Cardiac muscle cell (in vitro differentiated cells and primary cell): ENCODE data around the gene CHN2. TPM values are rescaled to one million over a fixed set of nuclear protein-coding genes. Genes with fewer than 3 reads are reported as not detected.

Experiments
- DNase-seq, 2 donors: peaks; one replicate each; pipeline versions ENCODE4 v3.0.0 to v3.0.0-alpha.2; 2010 to 2017; ENCODE audit warnings: low read depth in 1 of 2, low spot score in 1 of 2
- H3K27ac ChIP-seq: fragments of 200-600 bp; sonication (generic); 2 replicates; pipeline ENCODE4 v1.5.1; 2016
- H3K27me3 ChIP-seq: fragments of 200-600 bp; sonication (generic); 2 replicates; pipeline ENCODE4 v1.6.0; 2016; ENCODE audit warnings: control low read depth
- H3K36me3 ChIP-seq: fragments of 200-600 bp; sonication (generic); 2 replicates; pipeline ENCODE4 v1.5.1; 2016; ENCODE audit warnings: control low read depth
- H3K4me1 ChIP-seq: fragments of 200-600 bp; sonication (generic); 2 replicates; pipeline ENCODE4 v1.8.1; 2017; ENCODE audit warnings: low read depth, mild to moderate bottlenecking, mixed run types
- H3K4me3 ChIP-seq: fragments of 200-600 bp; sonication (generic); 2 replicates; pipeline ENCODE4 v1.5.1; 2016; ENCODE audit warnings: mild to moderate bottlenecking
- H3K9me3 ChIP-seq: fragments of 200-600 bp; sonication (generic); 2 replicates; pipeline ENCODE4 v1.5.1; 2017; ENCODE audit warnings: low read depth, mild to moderate bottlenecking, control low read depth
- polyA plus RNA-seq: library from polyadenylated mRNA; unstranded; fragments of >200 nt; fragmentation: Nextera tagmentation; extraction: Ambion mirVana; gene quantifications from 2 replicates; pipeline ENCODE4 v1.2.1, GENCODE V29; 2016
- total RNA-seq: library from RNA; depleted of rRNA; stranded (reverse); fragments of >200 nt; gene quantifications from 2 replicates; pipeline ENCODE4 v1.2.3, GENCODE V29; 2016
- TF ChIP-seq, protein P1 (sequence below): IDR thresholded peaks from 2 replicates; pipeline ENCODE4 v1.5.1; 2012; ENCODE audit warnings: low read depth, mild to moderate bottlenecking, low read length

The CHN2 gene
- total and polyA plus RNA-seq, 2 experiments from 2014 or later = 16.0 to 30.5 TPM

DNA sequence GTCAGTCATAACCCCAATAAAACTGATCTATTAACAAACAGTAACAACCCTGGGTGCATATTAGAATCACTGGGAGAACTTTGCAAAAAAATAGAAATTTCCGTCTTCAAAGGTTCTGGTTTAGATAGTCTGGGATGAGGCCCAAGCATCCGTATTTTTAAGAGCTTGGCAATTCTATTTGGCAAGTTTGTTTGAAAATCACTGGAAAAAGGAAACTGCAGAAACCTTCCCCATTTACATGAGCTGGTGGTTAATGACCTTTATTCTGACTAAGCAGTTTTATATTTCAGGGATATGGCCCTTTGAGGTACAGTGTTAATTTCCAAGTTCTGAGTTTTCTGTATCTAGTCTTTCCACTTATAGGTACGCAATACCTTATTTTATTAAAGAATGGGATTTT, 253.3 kb downstream of the CHN2 start:
- TF ChIP-seq, protein P1, sequence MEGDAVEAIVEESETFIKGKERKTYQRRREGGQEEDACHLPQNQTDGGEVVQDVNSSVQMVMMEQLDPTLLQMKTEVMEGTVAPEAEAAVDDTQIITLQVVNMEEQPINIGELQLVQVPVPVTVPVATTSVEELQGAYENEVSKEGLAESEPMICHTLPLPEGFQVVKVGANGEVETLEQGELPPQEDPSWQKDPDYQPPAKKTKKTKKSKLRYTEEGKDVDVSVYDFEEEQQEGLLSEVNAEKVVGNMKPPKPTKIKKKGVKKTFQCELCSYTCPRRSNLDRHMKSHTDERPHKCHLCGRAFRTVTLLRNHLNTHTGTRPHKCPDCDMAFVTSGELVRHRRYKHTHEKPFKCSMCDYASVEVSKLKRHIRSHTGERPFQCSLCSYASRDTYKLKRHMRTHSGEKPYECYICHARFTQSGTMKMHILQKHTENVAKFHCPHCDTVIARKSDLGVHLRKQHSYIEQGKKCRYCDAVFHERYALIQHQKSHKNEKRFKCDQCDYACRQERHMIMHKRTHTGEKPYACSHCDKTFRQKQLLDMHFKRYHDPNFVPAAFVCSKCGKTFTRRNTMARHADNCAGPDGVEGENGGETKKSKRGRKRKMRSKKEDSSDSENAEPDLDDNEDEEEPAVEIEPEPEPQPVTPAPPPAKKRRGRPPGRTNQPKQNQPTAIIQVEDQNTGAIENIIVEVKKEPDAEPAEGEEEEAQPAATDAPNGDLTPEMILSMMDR = no peak
- no peaks in the 10 kb centered on the region for H3K27me3 ChIP-seq

GRCh38 chr7:29449569-29450260, 255.1 kb downstream of the CHN2 start:
- H3K9me3 ChIP-seq = no peaks in the 10 kb centered on the region
- H3K27ac ChIP-seq = no peak overlapping the region
- peaks cover 23% of the 10 kb centered on the region for H3K4me1 ChIP-seq
- DNase-seq = no peak
- H3K4me3 ChIP-seq = no peak overlapping the region
- TF ChIP-seq, protein P1 = no peak
- H3K27me3 ChIP-seq = no peaks in the 10 kb centered on the region
- H3K36me3 ChIP-seq = no peaks in the 10 kb centered on the region

More for the DNA sequence above, 253.3 kb downstream of the CHN2 start:
- H3K4me3 ChIP-seq = no peak overlapping the region
- peaks cover 16% of the 10 kb centered on the region for H3K4me1 ChIP-seq
- peak in 1 of 2 donors; percentile 39 for DNase-seq
- H3K9me3 ChIP-seq = no peaks in the 10 kb centered on the region
- H3K36me3 ChIP-seq = no peaks in the 10 kb centered on the region
- no peak overlapping the region for H3K27ac ChIP-seq

DNA sequence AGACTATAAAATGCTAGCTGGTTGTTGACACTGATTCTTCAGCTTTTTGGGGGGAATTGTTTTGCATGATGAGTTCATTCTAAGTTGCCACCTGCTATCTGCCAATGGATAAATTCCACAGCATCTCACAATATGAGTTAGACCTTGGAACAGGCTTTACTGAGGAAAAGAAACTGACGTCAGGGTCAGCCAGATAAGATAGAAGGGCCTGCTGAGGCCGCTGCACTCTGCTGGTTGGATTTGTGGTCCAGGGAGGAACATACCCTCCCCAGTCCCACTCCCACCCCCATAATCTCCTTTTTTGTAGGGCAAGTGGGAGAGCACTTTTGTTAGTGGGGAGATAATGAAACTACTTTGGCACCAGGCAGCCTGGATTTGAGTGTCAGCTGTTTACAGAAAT, 258.4 kb downstream of the CHN2 start:
- peaks cover 38% of the 10 kb centered on the region for H3K4me1 ChIP-seq
- H3K27me3 ChIP-seq = no peaks in the 10 kb centered on the region
- peak overlapping the region; percentile 55 for H3K27ac ChIP-seq
- H3K9me3 ChIP-seq = no peaks in the 10 kb centered on the region
- DNase-seq = peak; percentile 19 to 48
- TF ChIP-seq, protein P1 = no peak
- no peak overlapping the region for H3K4me3 ChIP-seq
- no peaks in the 10 kb centered on the region for H3K36me3 ChIP-seq

DNA sequence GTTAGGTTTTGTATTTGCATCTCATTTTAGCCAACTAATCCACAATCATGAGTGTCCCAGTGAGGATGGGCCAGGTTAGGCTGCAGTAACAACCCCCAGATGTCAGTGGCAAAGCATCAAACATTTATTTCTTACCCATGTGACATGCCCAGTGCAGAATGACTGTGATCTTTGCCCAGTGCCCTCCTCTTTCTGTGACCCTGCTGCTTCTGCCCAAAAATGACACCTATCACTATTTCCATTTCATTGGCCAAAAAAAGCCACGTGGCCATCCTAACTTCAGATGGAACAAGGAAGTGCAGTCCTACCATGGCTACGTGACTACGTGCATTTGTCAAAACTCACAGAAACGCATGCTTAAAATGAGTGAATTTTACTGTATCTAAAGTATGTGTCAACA, 259.9 kb downstream of the CHN2 start:
- DNase-seq = no peak
- TF ChIP-seq, protein P1 = no peak
- no peak overlapping the region for H3K4me3 ChIP-seq
- H3K27me3 ChIP-seq = no peaks in the 10 kb centered on the region
- no peaks in the 10 kb centered on the region for H3K9me3 ChIP-seq
- peaks cover 41% of the 10 kb centered on the region for H3K4me1 ChIP-seq
- no peaks in the 10 kb centered on the region for H3K36me3 ChIP-seq
- no peak overlapping the region for H3K27ac ChIP-seq

- no peak for DNase-seq
- no peaks in the 10 kb centered on the region for H3K36me3 ChIP-seq
- no peak overlapping the region for H3K4me3 ChIP-seq
- H3K4me1 ChIP-seq = peaks cover 41% of the 10 kb centered on the region
- H3K9me3 ChIP-seq = no peaks in the 10 kb centered on the region
- no peaks in the 10 kb centered on the region for H3K27me3 ChIP-seq
- TF ChIP-seq, protein P1 = no peak
- no peak overlapping the region for H3K27ac ChIP-seq
These were observed 260.4 kb downstream of the CHN2 start for GRCh38 chr7:29454899-29455451.
